C4-2B (cell line): ENCODE measurements around the gene DEAF1.
"Not testable (repeated sequence)": the region's sequence is repeated elsewhere in the genome, so short reads cannot be mapped to it uniquely, and the experiment has no call there.

Experiments
- H3K27ac ChIP-seq: fragments of 450-650 bp; 2 replicates; pipeline ENCODE4 v1.5.1; 2017
- CTCF ChIP-seq: fragments of 450-650 bp; conservative IDR thresholded peaks from 2 replicates; pipeline ENCODE4 v1.5.1; 2017; ENCODE audit warnings: mild to moderate bottlenecking
- ZFX ChIP-seq: fragments of 450-650 bp; IDR thresholded peaks from 2 replicates; pipeline ENCODE4 v1.6.1; 2017

DEAF1 gene, protein sequence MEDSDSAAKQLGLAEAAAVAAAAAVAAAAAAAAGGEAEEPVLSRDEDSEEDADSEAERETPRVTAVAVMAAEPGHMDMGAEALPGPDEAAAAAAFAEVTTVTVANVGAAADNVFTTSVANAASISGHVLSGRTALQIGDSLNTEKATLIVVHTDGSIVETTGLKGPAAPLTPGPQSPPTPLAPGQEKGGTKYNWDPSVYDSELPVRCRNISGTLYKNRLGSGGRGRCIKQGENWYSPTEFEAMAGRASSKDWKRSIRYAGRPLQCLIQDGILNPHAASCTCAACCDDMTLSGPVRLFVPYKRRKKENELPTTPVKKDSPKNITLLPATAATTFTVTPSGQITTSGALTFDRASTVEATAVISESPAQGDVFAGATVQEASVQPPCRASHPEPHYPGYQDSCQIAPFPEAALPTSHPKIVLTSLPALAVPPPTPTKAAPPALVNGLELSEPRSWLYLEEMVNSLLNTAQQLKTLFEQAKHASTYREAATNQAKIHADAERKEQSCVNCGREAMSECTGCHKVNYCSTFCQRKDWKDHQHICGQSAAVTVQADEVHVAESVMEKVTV

DNA sequence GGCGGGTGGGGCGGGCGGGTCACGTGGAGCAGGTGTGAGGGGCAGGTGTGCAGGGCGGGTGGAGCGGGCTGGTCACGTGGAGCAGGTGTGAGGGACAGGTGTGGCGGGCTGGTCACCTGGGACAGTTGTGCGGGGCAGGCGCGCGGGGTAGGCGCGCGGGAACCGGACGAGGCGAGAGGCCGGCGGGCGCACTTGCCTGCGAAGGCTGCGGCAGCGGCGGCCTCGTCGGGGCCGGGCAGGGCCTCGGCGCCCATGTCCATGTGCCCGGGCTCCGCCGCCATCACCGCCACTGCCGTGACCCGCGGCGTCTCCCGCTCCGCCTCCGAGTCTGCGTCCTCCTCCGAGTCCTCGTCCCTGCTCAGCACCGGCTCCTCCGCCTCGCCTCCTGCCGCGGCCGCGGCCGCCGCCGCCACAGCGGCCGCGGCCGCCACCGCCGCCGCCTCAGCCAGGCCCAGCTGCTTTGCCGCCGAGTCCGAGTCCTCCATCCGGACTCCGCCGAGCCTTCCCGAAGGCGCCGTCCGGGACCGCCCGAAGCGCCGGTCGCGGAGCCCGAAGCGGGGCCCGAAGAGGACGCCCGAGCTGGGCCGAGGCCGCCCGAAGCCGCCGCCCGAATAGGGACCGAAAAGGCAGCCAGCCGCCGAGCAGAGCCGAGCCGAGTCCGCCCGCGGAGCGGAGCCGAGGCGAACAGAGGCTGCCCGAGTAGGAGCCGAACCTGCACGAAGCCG is at the start of gene DEAF1:
TSS of gene DEAF1 (minus strand) at position 660 of the 725 bp plus-strand sequence. CDS start at position 485, 175 bp downstream.
- H3K27ac ChIP-seq: peak within 1 kb of the TSS; percentile 92
- TF ChIP-seq ZFX (no peak; the same call in 1 of the 2 replicates), CTCF (no peak)

DNA sequence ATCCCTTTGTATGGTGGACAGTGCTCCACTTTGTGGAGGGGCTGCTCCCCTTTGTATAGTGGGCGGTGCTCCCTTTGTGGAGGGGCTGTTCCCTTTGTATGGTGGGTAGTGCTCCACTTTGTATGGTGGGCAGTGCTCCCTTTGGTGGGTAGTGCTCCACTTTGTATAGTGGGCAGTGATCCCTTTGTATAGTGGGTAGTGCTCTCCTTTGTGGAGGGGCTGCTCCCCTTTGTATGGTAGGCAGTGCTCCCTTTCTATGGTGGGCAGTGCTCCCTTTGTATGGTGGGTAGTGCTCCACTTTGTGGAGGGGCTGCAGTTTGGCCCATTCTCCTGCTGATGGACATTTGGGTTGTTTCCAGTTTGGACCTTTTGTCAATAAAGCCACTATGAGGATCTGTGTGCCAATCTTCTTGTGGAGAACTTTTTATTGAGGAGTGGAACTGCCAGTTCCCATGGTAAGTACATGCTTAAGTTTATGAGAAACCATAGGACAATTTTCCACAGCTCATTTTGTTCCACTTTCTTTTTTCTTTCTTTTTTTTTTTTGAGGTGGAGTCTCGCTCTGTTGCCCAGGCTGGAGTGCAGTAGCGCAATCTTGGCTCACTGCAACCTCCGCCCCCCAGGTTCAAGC is 47.7 kb upstream of the DEAF1 start:
- H3K27ac ChIP-seq: no peak overlapping the region
- TF ChIP-seq ZFX (no peak), CTCF (no peak)

GRCh38 chr11:742156-742546 is 47.1 kb upstream of the DEAF1 start:
- no peak overlapping the region for H3K27ac ChIP-seq
- TF ChIP-seq CTCF (no peak), ZFX (no peak)

DNA sequence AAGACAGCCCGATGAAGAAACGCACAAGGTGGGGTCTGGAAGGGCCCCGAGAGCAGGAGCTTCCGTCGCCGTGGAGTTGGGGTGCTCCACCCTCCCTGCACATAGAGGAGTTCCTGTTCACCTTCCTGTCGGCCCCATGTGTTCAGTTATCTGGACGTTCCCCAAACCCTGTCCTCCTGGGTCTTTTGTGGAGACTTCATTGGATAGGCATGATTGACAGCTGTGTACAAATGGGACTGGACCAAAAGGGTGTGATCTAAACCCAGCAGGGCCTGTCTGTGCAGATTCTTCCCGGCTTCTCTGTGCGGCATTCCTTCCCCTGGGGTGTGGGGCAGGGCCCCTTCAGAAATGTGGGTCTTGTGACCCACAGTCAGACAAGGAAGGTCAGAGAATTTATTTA is 42.9 kb upstream of the DEAF1 start:
- not testable (repeated sequence) for H3K27ac ChIP-seq

DNA sequence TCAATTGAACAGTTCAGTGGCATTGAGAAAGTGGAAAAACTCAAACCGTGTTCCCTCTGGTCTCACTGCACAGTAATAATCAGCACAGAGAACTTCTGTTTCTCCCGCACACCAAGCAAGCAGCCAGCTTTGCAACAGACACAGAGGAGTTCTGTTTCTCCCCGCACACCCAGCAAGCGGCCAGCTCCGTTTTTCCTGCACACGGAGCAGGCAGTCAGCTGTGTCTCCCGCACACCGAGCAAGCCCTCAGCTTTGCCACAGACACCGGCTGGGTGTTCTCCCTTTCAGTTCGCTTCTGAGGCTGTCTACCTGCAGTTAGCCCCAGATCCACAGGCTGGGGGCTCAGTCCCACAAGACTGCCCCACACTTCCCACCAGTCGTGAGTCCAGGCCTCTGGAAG is 42.3 kb upstream of the DEAF1 start:
- H3K27ac ChIP-seq: no peak overlapping the region
- TF ChIP-seq ZFX: no peak
- no peak for TF ChIP-seq CTCF

DNA sequence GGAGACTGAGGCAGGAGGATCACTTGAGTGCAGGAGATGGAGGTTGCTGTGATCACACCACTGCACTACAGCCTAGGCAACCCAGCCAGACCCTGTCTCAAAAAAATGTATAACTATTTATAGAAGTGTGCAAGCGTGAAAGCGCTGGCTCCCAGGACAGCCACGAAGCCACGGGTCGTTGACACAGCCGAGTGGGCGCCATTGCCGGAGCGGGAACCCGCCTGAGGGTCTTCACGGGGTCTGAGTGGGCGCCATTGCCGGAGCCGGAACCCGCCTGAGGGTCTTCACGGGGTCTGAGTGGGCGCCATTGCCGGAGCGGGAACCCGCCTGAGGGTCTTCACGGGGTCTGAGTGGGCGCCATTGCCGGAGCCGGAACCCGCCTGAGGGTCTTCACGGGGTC is 39.5 kb upstream of the DEAF1 start:
- H3K27ac ChIP-seq: not testable (repeated sequence)

DNA sequence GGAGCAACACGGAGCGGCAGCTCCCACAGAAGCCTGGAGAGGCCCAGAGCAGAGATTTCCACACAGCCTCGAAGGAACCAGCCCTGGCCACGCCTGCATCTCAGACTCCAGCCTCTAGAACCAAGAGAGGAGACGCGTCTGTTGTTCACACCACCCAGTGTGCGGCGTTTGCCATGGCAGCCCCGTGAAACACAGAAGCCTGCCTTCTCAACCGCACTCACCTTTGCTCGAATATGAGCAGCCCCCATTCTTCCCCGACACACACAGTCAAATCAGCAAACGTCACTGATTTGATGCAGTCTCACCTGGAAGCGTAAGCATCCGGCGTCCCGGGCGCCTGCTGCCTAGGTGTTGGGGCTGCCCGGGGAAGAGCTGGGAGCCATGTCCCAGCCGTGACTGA is 38.0 kb upstream of the DEAF1 start:
- TF ChIP-seq ZFX (no peak), CTCF (no peak)
- no peak overlapping the region for H3K27ac ChIP-seq

- H3K27ac ChIP-seq: no peak overlapping the region
- TF ChIP-seq CTCF: no peak
- TF ChIP-seq ZFX: no peak
These were observed 34.6 kb upstream of the DEAF1 start for GRCh38 chr11:729492-730074.
